ENCODE data around the gene LLGL2. TPM values are rescaled to one million over a fixed set of nuclear protein-coding genes. Genes with fewer than 3 reads are reported as not detected.

Gene LLGL2
- total and polyA plus RNA-seq, 2 donors, result 10.6 to 15.1 TPM

GRCh38 chr17:75563063-75563758 is 37.7 kb downstream of the LLGL2 start:
- H3K27ac ChIP-seq (ENCODE audit: low read depth), result no peak overlapping the region
- H3K36me3 ChIP-seq (ENCODE audit: insufficient read depth), result no peaks in the 10 kb centered on the region
- 85% methylated on average over 28 of the region's 28 CpGs for WGBS
- no peak for DNase-seq (ENCODE audit: extremely low spot score)
- no peaks in the 10 kb centered on the region for H3K4me1 ChIP-seq (ENCODE audit: insufficient read depth)
- no peak overlapping the region for H3K4me3 ChIP-seq (ENCODE audit: low read depth, low read length)

- Histone ChIP-seq H3K4me1 (ENCODE audit: insufficient read depth) (no peaks in the 10 kb centered on the region), H3K27ac (ENCODE audit: low read depth) (no peak overlapping the region), H3K36me3 (ENCODE audit: insufficient read depth) (no peaks in the 10 kb centered on the region), H3K4me3 (ENCODE audit: low read depth, low read length) (no peak overlapping the region)
- no peak for DNase-seq (ENCODE audit: extremely low spot score)
- WGBS, result 95% methylated on average over 11 of the region's 11 CpGs
Observed at GRCh38 chr17:75564195-75564594, 38.7 kb downstream of the LLGL2 start.

GRCh38 chr17:75565066-75565465 is 39.6 kb downstream of the LLGL2 start:
- H3K4me1 ChIP-seq (ENCODE audit: insufficient read depth), result no peaks in the 10 kb centered on the region
- 75% methylated on average over 7 of the region's 7 CpGs for WGBS
- DNase-seq (ENCODE audit: extremely low spot score), result no peak
- H3K4me3 ChIP-seq (ENCODE audit: low read depth, low read length), result no peak overlapping the region
- no peaks in the 10 kb centered on the region for H3K36me3 ChIP-seq (ENCODE audit: insufficient read depth)
- no peak overlapping the region for H3K27ac ChIP-seq (ENCODE audit: low read depth)

GRCh38 chr17:75565618-75566017 is 40.1 kb downstream of the LLGL2 start:
- 90% methylated on average over 6 of the region's 6 CpGs for WGBS

GRCh38 chr17:75566416-75566815 is 40.9 kb downstream of the LLGL2 start:
- Histone ChIP-seq H3K27ac (ENCODE audit: low read depth) (no peak overlapping the region), H3K4me3 (ENCODE audit: low read depth, low read length) (no peak overlapping the region), H3K4me1 (ENCODE audit: insufficient read depth) (no peaks in the 10 kb centered on the region), H3K36me3 (ENCODE audit: insufficient read depth) (no peaks in the 10 kb centered on the region)
- DNase-seq (ENCODE audit: extremely low spot score), result no peak
- WGBS, result 66% methylated on average over 6 of the region's 6 CpGs

More at GRCh38 chr17:75565618-75566017, 40.1 kb downstream of the LLGL2 start:
- DNase-seq (ENCODE audit: extremely low spot score), result no peak
- Histone ChIP-seq H3K27ac (ENCODE audit: low read depth) (no peak overlapping the region), H3K36me3 (ENCODE audit: insufficient read depth) (no peaks in the 10 kb centered on the region), H3K4me3 (ENCODE audit: low read depth, low read length) (no peak overlapping the region), H3K4me1 (ENCODE audit: insufficient read depth) (no peaks in the 10 kb centered on the region)

GRCh38 chr17:75566834-75567233 is 41.3 kb downstream of the LLGL2 start:
- no peaks in the 10 kb centered on the region for H3K36me3 ChIP-seq (ENCODE audit: insufficient read depth)

GRCh38 chr17:75568412-75569255 is 43.1 kb downstream of the LLGL2 start:
- no peak for DNase-seq (ENCODE audit: extremely low spot score)
- 94% methylated on average over 31 of the region's 31 CpGs for WGBS
- Histone ChIP-seq H3K4me1 (ENCODE audit: insufficient read depth) (no peaks in the 10 kb centered on the region), H3K4me3 (ENCODE audit: low read depth, low read length) (no peak overlapping the region), H3K36me3 (ENCODE audit: insufficient read depth) (no peaks in the 10 kb centered on the region), H3K27ac (ENCODE audit: low read depth) (no peak overlapping the region)

More at GRCh38 chr17:75566834-75567233, 41.3 kb downstream of the LLGL2 start:
- WGBS, result 91% methylated on average over 5 of the region's 5 CpGs
- no peak overlapping the region for H3K4me3 ChIP-seq (ENCODE audit: low read depth, low read length)
- no peak overlapping the region for H3K27ac ChIP-seq (ENCODE audit: low read depth)
- DNase-seq (ENCODE audit: extremely low spot score), result no peak
- no peaks in the 10 kb centered on the region for H3K4me1 ChIP-seq (ENCODE audit: insufficient read depth)

- WGBS, result 92% methylated on average over 35 of the region's 35 CpGs
- no peak overlapping the region for H3K27ac ChIP-seq (ENCODE audit: low read depth)
- no peak for DNase-seq (ENCODE audit: extremely low spot score)
- H3K4me1 ChIP-seq (ENCODE audit: insufficient read depth), result no peaks in the 10 kb centered on the region
- H3K36me3 ChIP-seq (ENCODE audit: insufficient read depth), result peaks cover 4% of the 10 kb centered on the region
- H3K4me3 ChIP-seq (ENCODE audit: low read depth, low read length), result no peak overlapping the region
Observed at GRCh38 chr17:75570034-75570676, 44.7 kb downstream of the LLGL2 start.

GRCh38 chr17:75570772-75571171 is 45.3 kb downstream of the LLGL2 start:
- H3K36me3 ChIP-seq (ENCODE audit: insufficient read depth), result peaks cover 4% of the 10 kb centered on the region
- no peak overlapping the region for H3K4me3 ChIP-seq (ENCODE audit: low read depth, low read length)
- 91% methylated on average over 11 of the region's 11 CpGs for WGBS
- H3K4me1 ChIP-seq (ENCODE audit: insufficient read depth), result no peaks in the 10 kb centered on the region
- H3K27ac ChIP-seq (ENCODE audit: low read depth), result no peak overlapping the region
- no peak for DNase-seq (ENCODE audit: extremely low spot score)

GRCh38 chr17:75571197-75571884 is 45.8 kb downstream of the LLGL2 start:
- Histone ChIP-seq H3K36me3 (ENCODE audit: insufficient read depth) (peaks cover 4% of the 10 kb centered on the region), H3K4me1 (ENCODE audit: insufficient read depth) (no peaks in the 10 kb centered on the region), H3K27ac (ENCODE audit: low read depth) (no peak overlapping the region), H3K4me3 (ENCODE audit: low read depth, low read length) (no peak overlapping the region)
- WGBS, result 86% methylated on average over 15 of the region's 15 CpGs
- DNase-seq (ENCODE audit: extremely low spot score), result no peak

- peaks cover 4% of the 10 kb centered on the region for H3K36me3 ChIP-seq (ENCODE audit: insufficient read depth)
- H3K4me3 ChIP-seq (ENCODE audit: low read depth, low read length), result no peak overlapping the region
- H3K27ac ChIP-seq (ENCODE audit: low read depth), result no peak overlapping the region
- 83% methylated on average over 16 of the region's 16 CpGs for WGBS
- no peaks in the 10 kb centered on the region for H3K4me1 ChIP-seq (ENCODE audit: insufficient read depth)
- DNase-seq (ENCODE audit: extremely low spot score), result no peak
Observed at GRCh38 chr17:75571885-75572215, 46.4 kb downstream of the LLGL2 start.

GRCh38 chr17:75572713-75573539 is 47.4 kb downstream of the LLGL2 start:
- H3K36me3 ChIP-seq (ENCODE audit: insufficient read depth), result peaks cover 4% of the 10 kb centered on the region
- H3K4me1 ChIP-seq (ENCODE audit: insufficient read depth), result no peaks in the 10 kb centered on the region
- no peak overlapping the region for H3K27ac ChIP-seq (ENCODE audit: low read depth)
- 93% methylated on average over 39 of the region's 39 CpGs for WGBS
- H3K4me3 ChIP-seq (ENCODE audit: low read depth, low read length), result no peak overlapping the region
- no peak for DNase-seq (ENCODE audit: extremely low spot score)

GRCh38 chr17:75573540-75573957 is 48.1 kb downstream of the LLGL2 start:
- 83% methylated on average over 16 of the region's 16 CpGs for WGBS

More at GRCh38 chr17:75573540-75573957, 48.1 kb downstream of the LLGL2 start:
- no peak overlapping the region for H3K4me3 ChIP-seq (ENCODE audit: low read depth, low read length)
- H3K4me1 ChIP-seq (ENCODE audit: insufficient read depth), result no peaks in the 10 kb centered on the region
- peaks cover 4% of the 10 kb centered on the region for H3K36me3 ChIP-seq (ENCODE audit: insufficient read depth)
- H3K27ac ChIP-seq (ENCODE audit: low read depth), result no peak overlapping the region
- no peak for DNase-seq (ENCODE audit: extremely low spot score)
